OCI-M1 (cell line): ENCODE data around the gene LRCH1.

ENCODE experiments used
- DNase-seq: peaks from one replicate; lab custom pipeline; 2025; lab: John Stamatoyannopoulos, UW

Gene LRCH1

GRCh38 chr13:46594374-46595078, 41.6 kb downstream of the LRCH1 start:
- DNase-seq = no peak

GRCh38 chr13:46595136-46595884, 42.3 kb downstream of the LRCH1 start:
- no peak for DNase-seq

- peak; percentile 65 for DNase-seq
These were observed 42.9 kb downstream of the LRCH1 start for GRCh38 chr13:46595885-46596275.

GRCh38 chr13:46596466-46596865, 43.5 kb downstream of the LRCH1 start:
- no peak for DNase-seq

GRCh38 chr13:46598140-46598819, 45.3 kb downstream of the LRCH1 start:
- no peak for DNase-seq

GRCh38 chr13:46598820-46599180, 45.8 kb downstream of the LRCH1 start:
- DNase-seq = no peak

- no peak for DNase-seq
These were observed 48.0 kb downstream of the LRCH1 start for GRCh38 chr13:46600943-46601311.

- DNase-seq = no peak
These were observed 49.6 kb downstream of the LRCH1 start for GRCh38 chr13:46602531-46602930.

GRCh38 chr13:46603165-46603603, 50.2 kb downstream of the LRCH1 start:
- peak; percentile 41 for DNase-seq

- DNase-seq = peak; percentile 8
These were observed 51.4 kb downstream of the LRCH1 start for GRCh38 chr13:46604226-46604990.

GRCh38 chr13:46605076-46605824, 52.3 kb downstream of the LRCH1 start:
- DNase-seq = no peak

- peak; percentile 56 for DNase-seq
These were observed 53.0 kb downstream of the LRCH1 start for GRCh38 chr13:46605825-46606554.

- peak; percentile 39 for DNase-seq
These were observed 54.0 kb downstream of the LRCH1 start for GRCh38 chr13:46606970-46607369.

- no peak for DNase-seq
These were observed 55.0 kb downstream of the LRCH1 start for GRCh38 chr13:46607768-46608564.

- DNase-seq = no peak
These were observed 56.1 kb downstream of the LRCH1 start for GRCh38 chr13:46609052-46609451.

GRCh38 chr13:46609726-46610125, 56.8 kb downstream of the LRCH1 start:
- DNase-seq = no peak

- DNase-seq = no peak
These were observed 59.3 kb downstream of the LRCH1 start for GRCh38 chr13:46612267-46612666.

- no peak for DNase-seq
These were observed 60.6 kb downstream of the LRCH1 start for GRCh38 chr13:46613409-46614049.

- DNase-seq = no peak
These were observed 61.6 kb downstream of the LRCH1 start for GRCh38 chr13:46614582-46614981.
